HCT116 (cell line): ENCODE data around the gene ZNF236.

Source experiments
- CEBPB ChIP-seq: IDR thresholded peaks from 2 replicates; pipeline ENCODE4 v1.6.1; 2012; ENCODE audit warnings: low read depth
- EZH2 ChIP-seq: fragments of 200-600 bp; sonication (generic); IDR thresholded peaks from 2 replicates; pipeline ENCODE4 v1.6.1; 2017; ENCODE audit warnings: antibody characterized with exemption, mixed run types
- FOSL1 ChIP-seq: IDR thresholded peaks from 2 replicates; pipeline ENCODE4 v1.6.1; 2012; ENCODE audit warnings: low read depth
- POLR2A ChIP-seq: IDR thresholded peaks from 2 replicates; pipeline ENCODE4 v1.7.0; 2011; ENCODE audit warnings: borderline replicate concordance; ENCODE audit not compliant: insufficient read depth, insufficient read length; ENCODE audit errors: extremely low read depth
- POLR2AphosphoS5 ChIP-seq: IDR thresholded peaks from 2 replicates; pipeline ENCODE4 v1.6.1; 2011; ENCODE audit warnings: mild to moderate bottlenecking, low read depth, low read length, moderate library complexity
- RAD21 ChIP-seq: IDR thresholded peaks from 2 replicates; pipeline ENCODE4 v1.6.1; 2012; ENCODE audit warnings: low read depth, mild to moderate bottlenecking
- YY1 ChIP-seq: IDR thresholded peaks from 2 replicates; pipeline ENCODE4 v1.6.1; 2011; ENCODE audit warnings: low read length, low read depth, moderate library complexity, mild to moderate bottlenecking; ENCODE audit not compliant: insufficient replicate concordance; ENCODE audit errors: extremely low read depth
- TF ChIP-seq, protein P1 (sequence below): IDR thresholded peaks from 2 replicates; pipeline ENCODE4 v1.6.1; 2012; ENCODE audit warnings: low read depth
- TF ChIP-seq, protein P2 (sequence below), 3 experiments: fragments of 200-600 bp in 1 of 3; sonication (generic) in 1 of 3; IDR thresholded peaks in 2 of 3; conservative IDR thresholded peaks in 1 of 3; 2 replicates each; pipeline ENCODE4 v1.5.1; 2012 to 2017; ENCODE audit warnings: low read depth in 2 of 3, low read length in 2 of 3, antibody characterized with exemption in 1 of 3, borderline replicate concordance in 1 of 3, control low read depth in 1 of 3, mild to moderate bottlenecking in 1 of 3, mixed read lengths in 1 of 3, mixed run types in 1 of 3, moderate library complexity in 1 of 3; ENCODE audit not compliant: insufficient read depth in 1 of 3

DNA sequence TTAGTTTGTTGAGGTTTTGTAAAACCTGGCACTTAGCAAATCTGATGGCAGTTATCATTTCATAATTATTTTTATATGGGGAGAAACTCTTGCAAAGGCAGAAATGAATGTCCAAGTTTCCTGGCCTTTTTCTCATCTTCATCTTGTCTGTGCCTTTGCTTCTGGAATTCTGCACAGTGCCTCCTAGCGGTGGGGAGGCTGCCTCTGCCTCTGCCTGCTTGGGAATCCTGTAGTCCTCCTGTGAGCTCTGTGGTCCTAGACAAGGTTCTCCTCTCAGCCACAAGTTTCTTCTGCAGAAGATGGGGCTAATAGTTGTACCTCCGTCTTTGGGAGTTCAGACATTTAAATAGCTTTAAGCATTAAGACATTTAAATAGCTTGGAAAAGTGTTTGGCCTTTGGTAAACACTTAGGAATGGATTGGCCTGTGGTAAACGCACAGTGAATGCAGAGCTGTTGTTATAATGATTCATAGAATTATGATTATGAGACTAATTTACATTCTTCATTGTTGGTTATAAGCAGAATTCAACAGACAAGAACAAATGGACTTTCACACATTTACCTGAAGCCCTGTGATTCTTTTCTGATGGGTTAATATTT lies 101.2 kb downstream of the ZNF236 start:
- no peak for TF ChIP-seq POLR2AphosphoS5
- TF ChIP-seq YY1 = no peak
- TF ChIP-seq, protein P1, sequence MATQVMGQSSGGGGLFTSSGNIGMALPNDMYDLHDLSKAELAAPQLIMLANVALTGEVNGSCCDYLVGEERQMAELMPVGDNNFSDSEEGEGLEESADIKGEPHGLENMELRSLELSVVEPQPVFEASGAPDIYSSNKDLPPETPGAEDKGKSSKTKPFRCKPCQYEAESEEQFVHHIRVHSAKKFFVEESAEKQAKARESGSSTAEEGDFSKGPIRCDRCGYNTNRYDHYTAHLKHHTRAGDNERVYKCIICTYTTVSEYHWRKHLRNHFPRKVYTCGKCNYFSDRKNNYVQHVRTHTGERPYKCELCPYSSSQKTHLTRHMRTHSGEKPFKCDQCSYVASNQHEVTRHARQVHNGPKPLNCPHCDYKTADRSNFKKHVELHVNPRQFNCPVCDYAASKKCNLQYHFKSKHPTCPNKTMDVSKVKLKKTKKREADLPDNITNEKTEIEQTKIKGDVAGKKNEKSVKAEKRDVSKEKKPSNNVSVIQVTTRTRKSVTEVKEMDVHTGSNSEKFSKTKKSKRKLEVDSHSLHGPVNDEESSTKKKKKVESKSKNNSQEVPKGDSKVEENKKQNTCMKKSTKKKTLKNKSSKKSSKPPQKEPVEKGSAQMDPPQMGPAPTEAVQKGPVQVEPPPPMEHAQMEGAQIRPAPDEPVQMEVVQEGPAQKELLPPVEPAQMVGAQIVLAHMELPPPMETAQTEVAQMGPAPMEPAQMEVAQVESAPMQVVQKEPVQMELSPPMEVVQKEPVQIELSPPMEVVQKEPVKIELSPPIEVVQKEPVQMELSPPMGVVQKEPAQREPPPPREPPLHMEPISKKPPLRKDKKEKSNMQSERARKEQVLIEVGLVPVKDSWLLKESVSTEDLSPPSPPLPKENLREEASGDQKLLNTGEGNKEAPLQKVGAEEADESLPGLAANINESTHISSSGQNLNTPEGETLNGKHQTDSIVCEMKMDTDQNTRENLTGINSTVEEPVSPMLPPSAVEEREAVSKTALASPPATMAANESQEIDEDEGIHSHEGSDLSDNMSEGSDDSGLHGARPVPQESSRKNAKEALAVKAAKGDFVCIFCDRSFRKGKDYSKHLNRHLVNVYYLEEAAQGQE = no peak
- no peak for TF ChIP-seq RAD21
- no peak for TF ChIP-seq CEBPB
- no peak for TF ChIP-seq POLR2A
- TF ChIP-seq, protein P2, sequence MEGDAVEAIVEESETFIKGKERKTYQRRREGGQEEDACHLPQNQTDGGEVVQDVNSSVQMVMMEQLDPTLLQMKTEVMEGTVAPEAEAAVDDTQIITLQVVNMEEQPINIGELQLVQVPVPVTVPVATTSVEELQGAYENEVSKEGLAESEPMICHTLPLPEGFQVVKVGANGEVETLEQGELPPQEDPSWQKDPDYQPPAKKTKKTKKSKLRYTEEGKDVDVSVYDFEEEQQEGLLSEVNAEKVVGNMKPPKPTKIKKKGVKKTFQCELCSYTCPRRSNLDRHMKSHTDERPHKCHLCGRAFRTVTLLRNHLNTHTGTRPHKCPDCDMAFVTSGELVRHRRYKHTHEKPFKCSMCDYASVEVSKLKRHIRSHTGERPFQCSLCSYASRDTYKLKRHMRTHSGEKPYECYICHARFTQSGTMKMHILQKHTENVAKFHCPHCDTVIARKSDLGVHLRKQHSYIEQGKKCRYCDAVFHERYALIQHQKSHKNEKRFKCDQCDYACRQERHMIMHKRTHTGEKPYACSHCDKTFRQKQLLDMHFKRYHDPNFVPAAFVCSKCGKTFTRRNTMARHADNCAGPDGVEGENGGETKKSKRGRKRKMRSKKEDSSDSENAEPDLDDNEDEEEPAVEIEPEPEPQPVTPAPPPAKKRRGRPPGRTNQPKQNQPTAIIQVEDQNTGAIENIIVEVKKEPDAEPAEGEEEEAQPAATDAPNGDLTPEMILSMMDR (IDR thresholded peaks at IDR 0.05 in 2 of 3, conservative IDR thresholded peaks at IDR 0.05 in 1 of 3; ENCODE audit: borderline replicate concordance in 1 of 3, insufficient read depth in 1 of 3, low read depth in 2 of 3, low read length in 2 of 3) = peak in 2 of 3 experiments; percentile 89 to 91; a peak in 4 of 6 replicates
- TF ChIP-seq EZH2 = no peak
- no peak for TF ChIP-seq FOSL1
